GM18511 (cell line): ENCODE data around the gene SKP2.
"Not testable (repeated sequence)": the region's sequence is repeated elsewhere in the genome, so short reads cannot be mapped to it uniquely, and the experiment has no call there.

Experiments
- ATAC-seq: cut with Tn5 transposase; IDR thresholded peaks from one replicate; pipeline ENCODE4 v1.9.1; 2021; ENCODE audit warnings: mild to moderate bottlenecking, moderate library complexity; ENCODE audit not compliant: unreplicated experiment

SKP2 gene

GRCh38 chr5:36156121-36156601 lies 4.2 kb downstream of the SKP2 start:
- no peak for ATAC-seq

GRCh38 chr5:36156619-36157018 lies 4.7 kb downstream of the SKP2 start:
- no peak for ATAC-seq

- no peak for ATAC-seq
Observed at GRCh38 chr5:36158144-36158543, 6.2 kb downstream of the SKP2 start.

- no peak for ATAC-seq
Observed at GRCh38 chr5:36160617-36161016, 8.7 kb downstream of the SKP2 start.

GRCh38 chr5:36161361-36161760 lies 9.4 kb downstream of the SKP2 start:
- ATAC-seq, result no peak

- ATAC-seq, result no peak
Observed at GRCh38 chr5:36162810-36163486, 11.0 kb downstream of the SKP2 start.

- no peak for ATAC-seq
Observed at GRCh38 chr5:36164461-36164860, 12.6 kb downstream of the SKP2 start.

- no peak for ATAC-seq
Observed at GRCh38 chr5:36168737-36169136, 16.8 kb downstream of the SKP2 start.

GRCh38 chr5:36170832-36171424 lies 19.0 kb downstream of the SKP2 start:
- ATAC-seq, result no peak

- no peak for ATAC-seq
Observed at GRCh38 chr5:36172599-36172998, 20.7 kb downstream of the SKP2 start.

GRCh38 chr5:36173426-36173825 lies 21.5 kb downstream of the SKP2 start:
- ATAC-seq, result no peak

GRCh38 chr5:36174119-36174518 lies 22.2 kb downstream of the SKP2 start:
- ATAC-seq, result no peak

GRCh38 chr5:36175043-36175442 lies 23.1 kb downstream of the SKP2 start:
- no peak for ATAC-seq

GRCh38 chr5:36177154-36177553 lies 25.2 kb downstream of the SKP2 start:
- peak; percentile 99 for ATAC-seq

- ATAC-seq, result peak; percentile 37
Observed at GRCh38 chr5:36177715-36178523, 26.0 kb downstream of the SKP2 start.

- ATAC-seq, result no peak
Observed at GRCh38 chr5:36178524-36178890, 26.6 kb downstream of the SKP2 start.

- no peak for ATAC-seq
Observed at GRCh38 chr5:36179950-36180349, 28.0 kb downstream of the SKP2 start.

- no peak for ATAC-seq
Observed at GRCh38 chr5:36180556-36181350, 28.8 kb downstream of the SKP2 start.

GRCh38 chr5:36181774-36182173 lies 29.9 kb downstream of the SKP2 start:
- no peak for ATAC-seq

GRCh38 chr5:36184408-36184807 lies 32.5 kb downstream of the SKP2 start:
- ATAC-seq, result not testable (repeated sequence)

- ATAC-seq, result no peak
Observed at GRCh38 chr5:36193746-36194145, 41.8 kb downstream of the SKP2 start.
